ENCODE data around the gene QSOX2. TPM values are rescaled to one million over a fixed set of nuclear protein-coding genes. Genes with fewer than 3 reads are reported as not detected.

Gene QSOX2
- total RNA-seq, 1 experiment from 2014 or later = 40.0 TPM

DNA sequence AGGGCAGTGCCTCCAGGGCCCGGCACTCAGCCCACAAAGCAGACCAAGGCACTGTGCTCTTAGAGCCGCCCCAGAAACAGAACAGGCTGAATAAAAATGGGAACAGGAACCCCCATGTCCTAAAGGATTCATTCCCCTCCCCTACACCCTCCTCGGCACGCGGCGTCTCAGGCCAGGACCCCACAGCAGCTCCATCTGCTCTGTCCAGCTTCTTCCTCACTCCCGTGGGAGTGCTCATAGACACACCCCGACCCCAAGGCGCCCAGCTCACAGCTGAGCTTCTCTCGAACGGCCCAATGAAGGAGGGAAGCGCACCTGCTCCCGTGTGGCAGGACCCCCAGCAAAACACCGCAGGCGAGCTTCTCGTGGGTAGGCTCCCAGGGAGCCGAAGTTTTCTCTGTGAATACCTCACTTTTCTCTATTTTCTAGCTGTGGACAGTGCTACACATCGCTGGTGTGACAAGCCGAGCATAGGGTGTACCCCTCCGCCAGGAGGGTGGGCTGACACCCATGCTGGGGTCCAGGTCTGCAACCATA is 15.4 kb upstream of the QSOX2 start:
- Histone ChIP-seq H3K36me3 (ENCODE audit: control insufficient read depth, insufficient read depth, low read length) (no peaks in the 10 kb centered on the region), H3K9me3 (ENCODE audit: control insufficient read depth, insufficient read depth, low read depth, low read length) (no peaks in the 10 kb centered on the region), H3K4me3 (ENCODE audit: low read depth in 2 of 2, low read length in 2 of 2) (no peak overlapping the region), H3K4me1 (ENCODE audit: control insufficient read depth, insufficient read depth, low read length) (no peaks in the 10 kb centered on the region), H3K27ac (ENCODE audit: low read length) (no peak overlapping the region), H3K27me3 (ENCODE audit: control insufficient read depth, insufficient read depth, low read length) (no peaks in the 10 kb centered on the region)
- ChIA-PET CTCF (interaction anchor here (0.7 kb wide), 1 partner anchor 66 kb away, joined by 3 read pairs; no protein-coding TSS in a partner anchor), POLR2A (no interaction called here)
- DNase-seq (ENCODE audit: low read depth, low spot score) (no peak), ATAC-seq (no peak)
- in situ Hi-C loops (cut with HindIII; ENCODE audit: low pct_unique_long_range_greater_than_20kb, low sequenced_read_pairs) = no loop called here
- intact Hi-C loops (cut with micrococcal nuclease; ENCODE audit: unreplicated experiment) = no loop called here
- BruUV-seq (replicated peaks) = no TSS peak
- TF ChIP-seq SIN3A (IDR thresholded peaks at IDR 0.05; ENCODE audit: borderline replicate concordance, insufficient read depth, low read depth, low read length) (no peak), POLR2AphosphoS5 (IDR thresholded peaks at IDR 0.05; ENCODE audit: low read depth, low read length) (no peak), TCF7L2 (IDR thresholded peaks at IDR 0.05; ENCODE audit: low read depth, low read length) (no peak)
- TF ChIP-seq, protein P1, sequence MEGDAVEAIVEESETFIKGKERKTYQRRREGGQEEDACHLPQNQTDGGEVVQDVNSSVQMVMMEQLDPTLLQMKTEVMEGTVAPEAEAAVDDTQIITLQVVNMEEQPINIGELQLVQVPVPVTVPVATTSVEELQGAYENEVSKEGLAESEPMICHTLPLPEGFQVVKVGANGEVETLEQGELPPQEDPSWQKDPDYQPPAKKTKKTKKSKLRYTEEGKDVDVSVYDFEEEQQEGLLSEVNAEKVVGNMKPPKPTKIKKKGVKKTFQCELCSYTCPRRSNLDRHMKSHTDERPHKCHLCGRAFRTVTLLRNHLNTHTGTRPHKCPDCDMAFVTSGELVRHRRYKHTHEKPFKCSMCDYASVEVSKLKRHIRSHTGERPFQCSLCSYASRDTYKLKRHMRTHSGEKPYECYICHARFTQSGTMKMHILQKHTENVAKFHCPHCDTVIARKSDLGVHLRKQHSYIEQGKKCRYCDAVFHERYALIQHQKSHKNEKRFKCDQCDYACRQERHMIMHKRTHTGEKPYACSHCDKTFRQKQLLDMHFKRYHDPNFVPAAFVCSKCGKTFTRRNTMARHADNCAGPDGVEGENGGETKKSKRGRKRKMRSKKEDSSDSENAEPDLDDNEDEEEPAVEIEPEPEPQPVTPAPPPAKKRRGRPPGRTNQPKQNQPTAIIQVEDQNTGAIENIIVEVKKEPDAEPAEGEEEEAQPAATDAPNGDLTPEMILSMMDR (IDR thresholded peaks at IDR 0.05) = no peak
- TF ChIP-seq, protein P2, sequence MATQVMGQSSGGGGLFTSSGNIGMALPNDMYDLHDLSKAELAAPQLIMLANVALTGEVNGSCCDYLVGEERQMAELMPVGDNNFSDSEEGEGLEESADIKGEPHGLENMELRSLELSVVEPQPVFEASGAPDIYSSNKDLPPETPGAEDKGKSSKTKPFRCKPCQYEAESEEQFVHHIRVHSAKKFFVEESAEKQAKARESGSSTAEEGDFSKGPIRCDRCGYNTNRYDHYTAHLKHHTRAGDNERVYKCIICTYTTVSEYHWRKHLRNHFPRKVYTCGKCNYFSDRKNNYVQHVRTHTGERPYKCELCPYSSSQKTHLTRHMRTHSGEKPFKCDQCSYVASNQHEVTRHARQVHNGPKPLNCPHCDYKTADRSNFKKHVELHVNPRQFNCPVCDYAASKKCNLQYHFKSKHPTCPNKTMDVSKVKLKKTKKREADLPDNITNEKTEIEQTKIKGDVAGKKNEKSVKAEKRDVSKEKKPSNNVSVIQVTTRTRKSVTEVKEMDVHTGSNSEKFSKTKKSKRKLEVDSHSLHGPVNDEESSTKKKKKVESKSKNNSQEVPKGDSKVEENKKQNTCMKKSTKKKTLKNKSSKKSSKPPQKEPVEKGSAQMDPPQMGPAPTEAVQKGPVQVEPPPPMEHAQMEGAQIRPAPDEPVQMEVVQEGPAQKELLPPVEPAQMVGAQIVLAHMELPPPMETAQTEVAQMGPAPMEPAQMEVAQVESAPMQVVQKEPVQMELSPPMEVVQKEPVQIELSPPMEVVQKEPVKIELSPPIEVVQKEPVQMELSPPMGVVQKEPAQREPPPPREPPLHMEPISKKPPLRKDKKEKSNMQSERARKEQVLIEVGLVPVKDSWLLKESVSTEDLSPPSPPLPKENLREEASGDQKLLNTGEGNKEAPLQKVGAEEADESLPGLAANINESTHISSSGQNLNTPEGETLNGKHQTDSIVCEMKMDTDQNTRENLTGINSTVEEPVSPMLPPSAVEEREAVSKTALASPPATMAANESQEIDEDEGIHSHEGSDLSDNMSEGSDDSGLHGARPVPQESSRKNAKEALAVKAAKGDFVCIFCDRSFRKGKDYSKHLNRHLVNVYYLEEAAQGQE (IDR thresholded peaks at IDR 0.05; ENCODE audit: insufficient read depth in 1 of 2, low read depth in 2 of 2, low read length in 1 of 2) = no peak

- in situ Hi-C loops (cut with HindIII; ENCODE audit: low pct_unique_long_range_greater_than_20kb, low sequenced_read_pairs) = no loop called here
- intact Hi-C loops (cut with micrococcal nuclease; ENCODE audit: unreplicated experiment) = no loop called here
- Histone ChIP-seq H3K36me3 (ENCODE audit: control insufficient read depth, insufficient read depth, low read length) (no peaks in the 10 kb centered on the region), H3K9me3 (ENCODE audit: control insufficient read depth, insufficient read depth, low read depth, low read length) (no peaks in the 10 kb centered on the region), H3K4me1 (ENCODE audit: control insufficient read depth, insufficient read depth, low read length) (no peaks in the 10 kb centered on the region), H3K27me3 (ENCODE audit: control insufficient read depth, insufficient read depth, low read length) (no peaks in the 10 kb centered on the region), H3K27ac (ENCODE audit: low read length) (no peak overlapping the region), H3K4me3 (ENCODE audit: low read depth in 2 of 2, low read length in 2 of 2) (no peak overlapping the region)
- TF ChIP-seq, protein P1 (IDR thresholded peaks at IDR 0.05) = no peak
- TF ChIP-seq SIN3A (IDR thresholded peaks at IDR 0.05; ENCODE audit: borderline replicate concordance, insufficient read depth, low read depth, low read length) = no peak
- TF ChIP-seq TCF7L2 (IDR thresholded peaks at IDR 0.05; ENCODE audit: low read depth, low read length) = no peak
- no peak for TF ChIP-seq POLR2AphosphoS5 (IDR thresholded peaks at IDR 0.05; ENCODE audit: low read depth, low read length)
- TF ChIP-seq, protein P2 (IDR thresholded peaks at IDR 0.05; ENCODE audit: insufficient read depth in 1 of 2, low read depth in 2 of 2, low read length in 1 of 2) = no peak
- POLR2A ChIA-PET = no interaction called here
- BruUV-seq (replicated peaks) = no TSS peak
- DNase-seq (ENCODE audit: low read depth, low spot score) = no peak
- no peak for ATAC-seq
- CTCF ChIA-PET = no interaction called here
These were observed 14.9 kb upstream of the QSOX2 start for GRCh38 chr9:136260521-136260920.

Measured in Panc1 (cell line).